ENCODE measurements around the gene RNF150.

GRCh38 chr4:141019768-141020167 lies 113.5 kb downstream of the RNF150 start:
- TF ChIP-seq CTCF (conservative IDR thresholded peaks at IDR 0.05) (no peak), EZH2 (IDR thresholded peaks at IDR 0.05; ENCODE audit: low read depth) (no peak)

All from PC-9 (cell line).